ENCODE results near the gene DNAJC30. TPM values are rescaled to one million over a fixed set of nuclear protein-coding genes. Genes with fewer than 3 reads are reported as not detected.

DNAJC30 gene
- total and polyA plus RNA-seq, 2 of the 8 experiments (the other 6 are each of a cell fraction or from before 2014, with no cell fraction given): 6.1 to 6.3 TPM

- TF ChIP-seq CHD7 (IDR thresholded peaks at IDR 0.05; ENCODE audit: insufficient replicate concordance, low read length): no peak
- 0 out of 2 replicates have a peak, but pooled peaks have one; percentile 21 for TF ChIP-seq MAX (IDR thresholded peaks at IDR 0.05)
- TF ChIP-seq ZNF274 (IDR thresholded peaks at IDR 0.05; ENCODE audit: borderline replicate concordance, extremely low read depth, low read length): no peak
- no peak for TF ChIP-seq SP1 (IDR thresholded peaks at IDR 0.05; ENCODE audit: low read depth, low read length)
- no peak for TF ChIP-seq RBBP5 (IDR thresholded peaks at IDR 0.05; ENCODE audit: borderline replicate concordance, low read depth, low read length)
- TF ChIP-seq SIN3A (conservative IDR thresholded peaks at IDR 0.05 in 1 of 2, IDR thresholded peaks at IDR 0.05 in 1 of 2; ENCODE audit: low read depth in 1 of 2, low read length in 2 of 2): no peak
- no peak for TF ChIP-seq EZH2 (IDR thresholded peaks at IDR 0.05; ENCODE audit: low read depth, low read length, severe bottlenecking)
- TF ChIP-seq SUZ12 (IDR thresholded peaks at IDR 0.05; ENCODE audit: low read length): no peak
- no peak for TF ChIP-seq SP4 (IDR thresholded peaks at IDR 0.05; ENCODE audit: low read length)
These were observed 20.7 kb upstream of the DNAJC30 start (continued) for GRCh38 chr7:73703757-73704639.
